COLO829 (cell line): ENCODE results near the gene CENPX.

Source experiments
- DNase-seq: peaks from one replicate; pipeline ENCODE4 v3.0.0; 2012; ENCODE audit warnings: low spot score

The CENPX gene

GRCh38 chr17:82022310-82022980, at the start of gene CENPX:
Gene CENPX, minus strand, starts transcription at chr17:82022878. Its CDS starts 17 bp downstream, at chr17:82022861.
- DNase-seq: no peak

GRCh38 chr17:82070611-82071010, 47.9 kb upstream of the CENPX start:
- no peak for DNase-seq

- DNase-seq: peak; percentile 66
Measured at GRCh38 chr17:82065638-82066303, 43.1 kb upstream of the CENPX start, which contains the start of gene DUS1L. Gene DUS1L, minus strand, starts transcription at chr17:82065804. Its CDS starts 745 bp downstream, at chr17:82065059.

- peak; percentile 26 for DNase-seq
Measured at GRCh38 chr17:82065193-82065637, 42.5 kb upstream of the CENPX start.

GRCh38 chr17:82064433-82065192, 41.9 kb upstream of the CENPX start:
- DNase-seq: peak; percentile 14

GRCh38 chr17:82063424-82064415, 41.0 kb upstream of the CENPX start:
- no peak for DNase-seq

GRCh38 chr17:82062984-82063368, 40.3 kb upstream of the CENPX start:
- DNase-seq: no peak

GRCh38 chr17:82062076-82062983, 39.7 kb upstream of the CENPX start:
- DNase-seq: no peak

GRCh38 chr17:82061047-82061925, 38.6 kb upstream of the CENPX start:
- no peak for DNase-seq

GRCh38 chr17:82060614-82061013, 37.9 kb upstream of the CENPX start:
- no peak for DNase-seq

GRCh38 chr17:82060001-82060380, 37.3 kb upstream of the CENPX start:
- no peak for DNase-seq

GRCh38 chr17:82059272-82060000, 36.8 kb upstream of the CENPX start:
- DNase-seq: no peak

- DNase-seq: no peak
Measured at GRCh38 chr17:82058855-82059249, 36.2 kb upstream of the CENPX start.

GRCh38 chr17:82058230-82058854, 35.7 kb upstream of the CENPX start:
- no peak for DNase-seq

- DNase-seq: no peak
Measured at GRCh38 chr17:82056729-82057621, 34.3 kb upstream of the CENPX start.

- DNase-seq: no peak
Measured at GRCh38 chr17:82055965-82056728, 33.5 kb upstream of the CENPX start.
